ENCODE measurements around the gene NBPF4. TPM values are rescaled to one million over a fixed set of nuclear protein-coding genes. Genes with fewer than 3 reads are reported as not detected.

The NBPF4 gene
- total and polyA plus RNA-seq, 7 donors = 0.20 TPM; not detected in 6

- H3K27ac ChIP-seq = peak within 1 kb of the TSS; percentile 87 to 94 (median 91)
- DNase-seq = peak; percentile 88
- intact Hi-C loops (cut with DNase I) = no loop called here
- H3K4me1 ChIP-seq = peaks cover 0 to 31% (median 21%) of the 10 kb centered on the region in 4 donors
- no peaks in the 10 kb centered on the region for H3K9me3 ChIP-seq
- TF ChIP-seq POLR2A (IDR thresholded peaks at IDR 0.05) = peak in 1 of 2 donors; percentile 21
- TF ChIP-seq CTCF (IDR thresholded peaks at IDR 0.05) = no peak
- TF ChIP-seq EP300 (IDR thresholded peaks at IDR 0.05) = no peak
- peak in 3 of 4 donors; percentile 36 to 62 (median 36) for TF ChIP-seq POLR2AphosphoS5 (IDR thresholded peaks at IDR 0.05)
- H3K36me3 ChIP-seq = peaks cover 0 to 10% (median 0%) of the 10 kb centered on the region in 4 donors
- WGBS, 2 donors = 1% methylated on average over 97 of the region's 97 CpGs
- peak within 1 kb of the TSS; percentile 87 to 93 (median 90) for H3K4me3 ChIP-seq
- no peaks in the 10 kb centered on the region for H3K27me3 ChIP-seq
Observed at GRCh38 chr1:108199781-108200686, 43.8 kb downstream of the NBPF4 start, which contains the start of gene SLC25A24. Gene SLC25A24 (minus strand): TSS chr1:108200343. CDS start chr1:108200138, 205 bp downstream.

GRCh38 chr1:108199201-108199691 is 44.6 kb downstream of the NBPF4 start:
- WGBS, 2 donors = 3 to 10% methylated on average over 9 of the region's 9 CpGs
- H3K27me3 ChIP-seq = no peaks in the 10 kb centered on the region
- no peaks in the 10 kb centered on the region for H3K9me3 ChIP-seq
- peak overlapping the region; percentile 87 to 93 (median 90) for H3K4me3 ChIP-seq
- no peak for DNase-seq
- peaks cover 0 to 31% (median 21%) of the 10 kb centered on the region in 4 donors for H3K4me1 ChIP-seq
- intact Hi-C loops (cut with DNase I) = no loop called here
- no peak for TF ChIP-seq POLR2A (IDR thresholded peaks at IDR 0.05)
- TF ChIP-seq EP300 (IDR thresholded peaks at IDR 0.05) = no peak
- TF ChIP-seq POLR2AphosphoS5 (IDR thresholded peaks at IDR 0.05) = no peak
- peaks cover 0 to 16% (median 0%) of the 10 kb centered on the region in 4 donors for H3K36me3 ChIP-seq
- H3K27ac ChIP-seq = peak overlapping the region; percentile 87 to 94 (median 91)

GRCh38 chr1:108194051-108194450 is 49.8 kb downstream of the NBPF4 start:
- Histone ChIP-seq H3K4me1 (peaks cover 0 to 25% (median 12%) of the 10 kb centered on the region in 4 donors), H3K9me3 (no peaks in the 10 kb centered on the region), H3K27ac (no peak overlapping the region), H3K36me3 (peaks cover 0 to 16% (median 0%) of the 10 kb centered on the region in 4 donors), H3K4me3 (no peak overlapping the region), H3K27me3 (no peaks in the 10 kb centered on the region)
- intact Hi-C loops (cut with DNase I) = no loop called here
- WGBS, 2 donors = 95 to 96% methylated on average over 1 of the region's 1 CpG
- no peak for DNase-seq
- no peak for TF ChIP-seq POLR2A (IDR thresholded peaks at IDR 0.05)
- TF ChIP-seq POLR2AphosphoS5 (IDR thresholded peaks at IDR 0.05) = no peak
- no peak for TF ChIP-seq EP300 (IDR thresholded peaks at IDR 0.05)
- TF ChIP-seq CTCF (IDR thresholded peaks at IDR 0.05) = no peak

GRCh38 chr1:108193333-108193732 is 50.5 kb downstream of the NBPF4 start:
- no peak for DNase-seq
- intact Hi-C loops (cut with DNase I) = no loop called here
- peaks cover 0 to 18% (median 6%) of the 10 kb centered on the region in 4 donors for H3K4me1 ChIP-seq
- no peaks in the 10 kb centered on the region for H3K27me3 ChIP-seq
- H3K36me3 ChIP-seq = peaks cover 0 to 16% (median 0%) of the 10 kb centered on the region in 4 donors
- H3K4me3 ChIP-seq = no peak overlapping the region
- no peaks in the 10 kb centered on the region for H3K9me3 ChIP-seq
- no peak overlapping the region for H3K27ac ChIP-seq
- TF ChIP-seq POLR2AphosphoS5 (IDR thresholded peaks at IDR 0.05) = no peak
- 92 to 95% methylated on average over 1 of the region's 1 CpG for WGBS, 2 donors

GRCh38 chr1:108192581-108192980 is 51.3 kb downstream of the NBPF4 start:
- TF ChIP-seq EP300 (IDR thresholded peaks at IDR 0.05) (no peak), CTCF (IDR thresholded peaks at IDR 0.05) (no peak), POLR2AphosphoS5 (IDR thresholded peaks at IDR 0.05) (no peak), POLR2A (IDR thresholded peaks at IDR 0.05) (no peak)
- H3K36me3 ChIP-seq = peaks cover 0 to 16% (median 0%) of the 10 kb centered on the region in 4 donors
- no peak for DNase-seq
- 98% methylated on average over 28 of the region's 28 CpGs for WGBS, 2 donors
- no peak overlapping the region for H3K4me3 ChIP-seq
- H3K4me1 ChIP-seq = peaks cover 0 to 10% (median 3%) of the 10 kb centered on the region in 4 donors
- H3K27ac ChIP-seq = no peak overlapping the region
- no peaks in the 10 kb centered on the region for H3K27me3 ChIP-seq
- H3K9me3 ChIP-seq = no peaks in the 10 kb centered on the region
- intact Hi-C loops (cut with DNase I) = no loop called here

Measured in sigmoid colon (tissue), 7 donors.